GM21515 (cell line): Measurements from ENCODE around the gene PTX4.

Experiments
- ATAC-seq: cut with Tn5 transposase; IDR thresholded peaks from one replicate; pipeline ENCODE4 v1.9.1; 2021; ENCODE audit not compliant: unreplicated experiment

PTX4 gene

DNA sequence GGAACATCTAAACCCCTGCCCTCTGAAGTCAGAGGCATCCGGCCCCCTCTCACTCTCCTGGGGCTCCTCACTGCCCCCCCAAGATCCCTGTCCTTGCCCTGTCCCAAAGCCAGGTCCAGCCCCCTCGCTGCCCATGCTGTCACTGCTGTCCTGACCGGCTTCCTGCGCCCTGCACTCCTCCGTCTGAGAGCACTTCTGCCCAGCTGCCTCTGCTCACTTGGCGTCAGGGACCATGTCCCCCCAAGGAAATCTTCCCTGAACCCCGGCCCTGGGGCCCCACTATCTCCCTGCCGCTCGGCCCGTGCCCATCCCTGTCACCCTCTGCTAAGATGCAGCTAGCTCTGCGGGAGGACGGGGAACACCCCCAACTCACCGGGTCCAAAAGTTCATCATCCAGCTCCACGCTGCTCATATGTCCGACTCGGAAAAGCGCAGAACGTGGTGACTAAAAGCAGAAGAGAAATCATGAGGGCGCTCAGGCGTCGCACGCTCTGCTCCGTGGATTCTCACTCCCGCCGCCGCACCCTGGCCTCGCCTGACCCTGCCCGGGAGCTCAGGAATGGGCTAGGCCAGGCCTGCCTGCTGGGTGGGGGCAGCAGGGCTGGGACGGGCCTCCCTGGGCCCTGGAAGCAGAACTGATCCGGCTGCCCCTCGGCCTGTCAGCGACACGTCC lies 23.7 kb downstream of the PTX4 start:
- ATAC-seq, result no peak

GRCh38 chr16:1464196-1464893 lies 24.4 kb downstream of the PTX4 start:
- no peak for ATAC-seq

- ATAC-seq, result no peak
Measured at GRCh38 chr16:1461146-1461545, 27.6 kb downstream of the PTX4 start.

GRCh38 chr16:1460602-1461138 lies 28.1 kb downstream of the PTX4 start:
- no peak for ATAC-seq

DNA sequence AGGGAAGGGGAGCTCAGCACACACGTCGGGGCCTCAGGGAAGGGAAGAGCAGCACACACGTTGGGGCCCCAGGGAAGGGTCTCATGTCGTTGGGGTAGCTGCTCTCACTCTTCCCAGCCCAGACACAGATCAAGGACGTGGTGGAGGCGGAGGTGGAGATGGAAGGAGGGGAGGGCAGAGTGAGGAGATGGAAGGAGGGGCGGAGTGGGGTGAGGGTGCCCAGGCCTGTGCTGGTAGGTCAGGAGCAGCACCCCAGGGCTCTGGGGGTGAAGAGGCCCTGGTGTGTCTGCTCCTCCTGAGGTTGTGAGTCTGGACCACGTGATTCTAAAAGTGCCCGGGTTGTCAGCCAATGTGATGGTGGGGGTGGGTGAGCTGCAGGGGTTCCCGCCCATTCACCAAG lies 28.8 kb downstream of the PTX4 start:
- ATAC-seq, result no peak

- ATAC-seq, result no peak
Measured at GRCh38 chr16:1458977-1459341, 29.8 kb downstream of the PTX4 start.

GRCh38 chr16:1458336-1458976 lies 30.3 kb downstream of the PTX4 start:
- ATAC-seq, result no peak

DNA sequence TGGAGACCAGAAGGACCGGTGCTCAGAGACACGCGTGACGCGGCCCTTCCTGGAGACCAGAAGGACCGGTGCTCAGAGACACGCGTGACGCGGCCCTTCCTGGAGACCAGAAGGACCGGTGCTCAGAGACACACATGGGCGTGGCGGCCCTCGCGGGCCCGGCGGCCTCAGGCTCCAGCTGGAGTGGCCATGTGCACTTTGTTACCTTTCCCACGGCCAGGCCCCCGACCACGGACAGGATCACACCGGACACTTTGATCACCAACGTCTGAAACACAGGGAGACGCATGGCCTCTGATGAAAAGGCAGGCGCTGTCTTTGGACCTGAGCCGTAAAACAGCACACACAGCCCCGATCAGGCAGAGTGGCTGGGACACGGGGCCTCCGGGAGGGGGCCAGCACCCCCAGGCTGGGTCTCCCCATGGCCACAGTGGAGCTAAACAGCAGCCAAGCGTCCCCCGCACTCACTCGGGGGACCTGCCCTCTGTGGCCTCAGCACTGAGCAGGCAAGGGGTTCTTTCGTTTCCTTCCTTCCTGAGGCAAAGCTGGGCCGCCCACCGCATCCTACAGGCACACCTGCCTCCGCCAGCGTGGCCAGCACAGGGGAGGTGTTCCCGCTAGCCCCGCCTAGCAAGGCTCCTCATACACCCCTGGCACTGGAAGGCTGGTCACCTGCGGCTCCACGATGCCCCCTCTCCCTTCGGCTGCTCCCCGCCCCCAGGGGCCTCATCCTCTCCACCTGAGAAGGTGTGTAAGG lies 31.1 kb downstream of the PTX4 start:
- ATAC-seq, result no peak

DNA sequence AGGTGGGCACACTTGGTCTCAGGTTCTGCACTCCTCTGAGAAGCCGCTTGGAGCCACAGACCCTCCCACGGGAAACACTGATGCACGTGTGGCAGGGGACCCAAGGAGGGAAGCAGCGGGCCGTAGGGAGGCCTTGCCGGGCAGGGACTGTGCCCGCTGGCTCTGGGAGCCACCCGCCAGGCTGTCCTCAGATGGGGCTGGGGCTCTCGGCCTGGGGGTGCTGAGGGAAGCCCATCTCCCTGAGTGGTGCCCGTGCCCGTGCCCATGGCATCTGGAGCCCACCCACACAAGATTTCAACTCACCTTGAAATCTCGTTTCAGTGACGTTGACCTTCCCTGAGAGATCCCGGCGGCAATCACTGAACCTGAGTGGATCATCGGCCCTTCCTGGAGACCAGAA lies 31.8 kb downstream of the PTX4 start:
- ATAC-seq, result no peak

- ATAC-seq, result no peak
Measured at GRCh38 chr16:1455190-1456171, 33.3 kb downstream of the PTX4 start.

- no peak for ATAC-seq
Measured at GRCh38 chr16:1454561-1454960, 34.2 kb downstream of the PTX4 start.

- ATAC-seq, result no peak
Measured at GRCh38 chr16:1453316-1453715, 35.4 kb downstream of the PTX4 start.

DNA sequence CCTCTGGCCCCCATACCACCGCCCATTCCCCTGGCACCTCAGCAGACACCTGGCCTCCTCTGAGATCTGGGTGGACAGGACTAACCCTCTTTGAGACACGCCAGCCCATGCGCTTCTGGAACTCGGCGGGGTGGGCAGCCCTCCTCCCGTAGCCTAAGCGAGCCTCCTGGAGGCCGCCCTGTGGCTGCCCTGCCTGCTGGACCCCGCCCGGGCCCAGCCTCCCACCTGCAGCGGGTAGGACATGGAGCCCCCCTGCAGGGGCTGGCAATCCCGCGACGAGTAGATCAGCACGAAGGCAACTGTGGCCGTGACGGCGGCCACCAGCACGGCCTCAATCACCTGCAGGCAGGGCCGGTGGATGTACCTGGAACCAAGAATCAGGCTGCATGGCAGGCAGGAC lies 36.2 kb downstream of the PTX4 start:
- ATAC-seq, result no peak

DNA sequence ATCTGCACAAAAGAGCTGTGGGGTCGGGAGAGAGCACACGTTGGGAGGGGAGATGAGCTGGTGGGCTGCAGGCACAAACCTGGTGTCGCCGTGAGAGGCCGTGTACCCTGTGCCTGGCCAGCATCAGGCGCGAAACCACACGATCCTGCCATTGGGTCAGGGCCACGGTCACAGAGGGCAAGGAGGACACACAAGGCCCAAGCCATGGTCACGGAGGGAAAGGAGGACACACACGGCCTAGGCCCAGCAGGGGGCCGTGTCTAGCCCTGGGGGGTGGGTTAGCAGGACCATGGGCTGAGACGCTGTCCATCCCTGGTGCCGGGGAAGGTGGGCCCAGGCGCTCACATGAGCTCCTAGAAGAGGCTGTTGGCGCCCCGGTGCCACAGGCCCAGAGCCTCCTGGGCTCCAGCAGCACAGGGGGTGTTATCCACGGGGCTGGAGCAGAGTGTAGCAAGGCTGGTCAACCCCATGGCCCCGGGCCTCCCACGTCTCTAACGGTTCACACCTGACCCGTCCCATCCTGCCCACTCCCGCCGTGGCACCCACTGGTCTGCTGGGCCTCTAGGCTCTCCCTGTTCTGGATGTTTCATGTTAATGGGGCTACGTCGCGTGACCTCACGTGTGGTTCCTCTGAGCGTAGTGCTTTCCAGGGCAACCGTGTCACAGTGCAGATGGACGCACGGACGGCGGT lies 36.9 kb downstream of the PTX4 start:
- no peak for ATAC-seq

DNA sequence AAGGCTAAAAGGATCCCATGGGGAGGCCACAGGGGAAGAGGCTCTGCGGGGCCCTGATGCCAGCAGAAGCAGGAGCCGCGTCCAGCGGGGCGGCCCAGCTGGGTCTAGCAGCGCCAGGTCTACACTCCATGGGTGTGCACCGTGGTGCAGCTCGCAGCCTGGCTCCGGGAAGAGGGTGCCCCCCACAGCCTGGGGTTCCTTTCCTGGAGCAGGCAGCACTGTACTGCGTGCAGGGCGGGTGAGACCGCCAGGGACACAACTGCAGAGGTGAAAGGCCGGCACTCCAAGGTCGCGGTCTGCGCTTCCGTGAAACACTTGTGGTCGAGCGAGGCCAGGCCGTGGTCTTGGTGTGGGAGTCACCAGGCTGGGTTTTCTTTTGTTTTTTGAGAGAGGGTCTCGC lies 37.9 kb downstream of the PTX4 start:
- no peak for ATAC-seq

DNA sequence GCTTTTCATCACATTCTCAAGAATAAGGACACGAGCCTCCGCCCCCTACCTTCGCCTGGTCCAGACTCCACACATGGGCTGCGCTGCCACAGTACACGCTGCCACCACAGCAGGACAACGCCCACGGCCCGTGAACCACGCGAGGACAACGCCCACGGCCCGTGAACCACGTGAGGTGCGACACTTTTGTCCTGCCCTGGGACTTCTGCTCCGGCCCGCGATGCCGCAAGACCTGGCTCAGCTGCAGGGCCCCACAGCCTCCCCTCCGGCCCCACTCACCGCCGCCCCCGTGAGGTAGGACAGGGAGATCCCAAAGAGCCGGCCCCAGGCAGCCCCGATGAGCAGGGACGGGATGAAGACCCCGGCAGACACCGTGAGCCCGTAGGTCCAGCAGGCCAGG lies 38.5 kb downstream of the PTX4 start:
- no peak for ATAC-seq

GRCh38 chr16:1449201-1449788 lies 39.4 kb downstream of the PTX4 start:
- no peak for ATAC-seq

GRCh38 chr16:1448536-1449116 lies 40.1 kb downstream of the PTX4 start:
- no peak for ATAC-seq

- no peak for ATAC-seq
Measured at GRCh38 chr16:1447965-1448364, 40.8 kb downstream of the PTX4 start.
